HUDEP-2 (cell line): ENCODE results near the gene GYPB.
"Not testable (repeated sequence)": the region's sequence is repeated elsewhere in the genome, so short reads cannot be mapped to it uniquely, and the experiment has no call there.

Experiments used
- DNase-seq, 76 experiments: peaks; one replicate each; lab custom pipeline; 2025; ENCODE audit not compliant: unreplicated experiment in 76 of 76; lab: John Stamatoyannopoulos, UW

The GYPB gene

DNA sequence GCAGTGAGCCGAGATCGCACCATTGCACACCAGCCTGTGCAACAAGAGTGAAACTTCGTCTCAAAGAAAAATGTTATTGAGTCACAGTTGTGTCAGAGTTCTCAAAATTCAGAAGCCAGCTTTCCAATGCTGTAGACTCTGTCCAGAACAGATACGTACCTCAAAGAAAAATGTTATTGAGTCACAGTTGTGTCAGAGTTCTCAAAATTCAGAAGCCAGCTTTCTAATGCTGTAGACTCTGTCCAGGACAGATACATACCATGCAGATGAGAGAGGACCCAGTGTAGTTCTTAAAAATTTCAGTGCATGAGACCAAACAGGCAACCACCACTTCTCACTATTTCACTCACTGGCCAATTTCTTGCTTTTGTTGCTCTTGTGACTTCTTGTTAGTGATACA is 68.2 kb downstream of the GYPB start:
- not testable (repeated sequence) for DNase-seq

DNA sequence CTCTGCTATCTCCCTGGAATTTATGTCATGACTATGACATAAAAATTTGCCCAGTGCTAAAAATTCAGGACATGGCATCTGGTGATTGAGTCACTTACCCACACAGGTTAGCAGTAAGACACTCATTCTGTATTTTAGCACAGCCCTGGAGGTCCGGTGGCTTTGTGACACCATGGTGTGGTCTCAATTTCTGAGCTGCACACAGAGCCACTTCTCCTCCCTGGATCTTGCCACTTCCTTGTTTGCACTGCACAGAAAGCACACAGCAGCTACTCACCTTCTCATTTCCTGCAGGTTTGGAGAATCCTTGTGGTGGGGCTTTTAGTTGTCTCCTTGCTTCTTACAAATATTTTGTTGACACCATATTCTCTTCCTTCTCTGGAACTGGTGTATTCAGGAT is 69.0 kb downstream of the GYPB start:
- not testable (repeated sequence) for DNase-seq

DNA sequence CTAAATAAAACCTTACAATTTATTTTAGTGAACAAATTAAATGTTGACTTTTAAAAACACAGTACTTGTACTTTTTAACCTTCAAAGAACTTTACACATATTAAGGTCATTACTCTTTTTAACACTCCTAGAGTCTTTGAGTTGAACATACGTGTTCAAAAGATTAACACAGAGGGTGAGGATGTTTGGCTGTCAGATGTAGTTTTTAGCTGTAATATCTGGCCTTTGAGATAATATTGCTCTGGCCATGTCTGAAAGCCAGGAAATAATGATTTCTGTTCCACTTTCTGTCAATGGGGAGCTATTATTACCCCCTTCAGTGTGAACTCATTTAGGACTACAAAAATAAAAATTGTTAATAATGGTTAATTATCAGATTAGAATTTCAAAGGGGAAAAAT is 71.7 kb downstream of the GYPB start:
- not testable (repeated sequence) for DNase-seq
